HTR-8/SVneo (cell line): ENCODE results near the gene SLC26A8.
A peak's percentile ranks its signal among the peaks of the same experiment; 100 is the strongest.
"Not testable (repeated sequence)": the region's sequence is repeated elsewhere in the genome, so short reads cannot be mapped to it uniquely, and the experiment has no call there.

ENCODE experiments used
- DNase-seq: peaks from one replicate; pipeline ENCODE4 v3.0.0; 2011; ENCODE audit warnings: low spot score, mixed read lengths; ENCODE audit not compliant: insufficient read length
- FAIRE-seq: peaks from 2 replicates; lab custom pipeline; 2011; peaks lifted over from hg19 to GRCh38; lab: Jason Lieb, UNC

Gene SLC26A8

GRCh38 chr6:36020154-36020553 lies 4.3 kb downstream of the SLC26A8 start:
- DNase-seq = no peak
- no peak for FAIRE-seq

GRCh38 chr6:36019167-36019566 lies 5.3 kb downstream of the SLC26A8 start:
- DNase-seq (no peak), FAIRE-seq (no peak)

GRCh38 chr6:36018339-36018738 lies 6.1 kb downstream of the SLC26A8 start:
- FAIRE-seq = no peak
- no peak for DNase-seq

GRCh38 chr6:36015666-36016065 lies 8.8 kb downstream of the SLC26A8 start:
- FAIRE-seq = no peak
- DNase-seq = no peak

- no peak for FAIRE-seq
- no peak for DNase-seq
Measured at GRCh38 chr6:36000451-36000850, 24.0 kb downstream of the SLC26A8 start.

- DNase-seq (no peak), FAIRE-seq (no peak)
Measured at GRCh38 chr6:35993150-35993549, 31.3 kb downstream of the SLC26A8 start.

GRCh38 chr6:35988047-35988446 lies 36.4 kb downstream of the SLC26A8 start:
- FAIRE-seq = not testable (repeated sequence)

GRCh38 chr6:35984701-35985100 lies 39.7 kb downstream of the SLC26A8 start:
- DNase-seq (no peak), FAIRE-seq (no peak)

More at GRCh38 chr6:35988047-35988446, 36.4 kb downstream of the SLC26A8 start:
- not testable (repeated sequence) for DNase-seq

- FAIRE-seq (no peak), DNase-seq (no peak)
Measured at GRCh38 chr6:35980991-35981645, 43.3 kb downstream of the SLC26A8 start.

GRCh38 chr6:35980126-35980525 lies 44.3 kb downstream of the SLC26A8 start:
- not testable (repeated sequence) for DNase-seq, FAIRE-seq

- DNase-seq (no peak), FAIRE-seq (no peak)
Measured at GRCh38 chr6:35977308-35977707, 47.1 kb downstream of the SLC26A8 start.

GRCh38 chr6:35973670-35974222 lies 50.7 kb downstream of the SLC26A8 start:
- peak; percentile 37 for DNase-seq
- no peak for FAIRE-seq

- FAIRE-seq (no peak), DNase-seq (no peak)
Measured at GRCh38 chr6:35972471-35973367, 51.7 kb downstream of the SLC26A8 start.

- FAIRE-seq = no peak
- peak; percentile 41 for DNase-seq
Measured at GRCh38 chr6:35970181-35970580, 54.3 kb downstream of the SLC26A8 start.

- no peak for FAIRE-seq
- DNase-seq = no peak
Measured at GRCh38 chr6:35969646-35970045, 54.8 kb downstream of the SLC26A8 start.

- DNase-seq (no peak), FAIRE-seq (no peak)
Measured at GRCh38 chr6:35968821-35969220, 55.6 kb downstream of the SLC26A8 start.

- FAIRE-seq (no peak), DNase-seq (no peak)
Measured at GRCh38 chr6:35967076-35967774, 57.2 kb downstream of the SLC26A8 start.

GRCh38 chr6:35962779-35963560 lies 61.5 kb downstream of the SLC26A8 start:
- DNase-seq (no peak), FAIRE-seq (no peak)

GRCh38 chr6:35960187-35960586 lies 64.3 kb downstream of the SLC26A8 start:
- FAIRE-seq (no peak), DNase-seq (no peak)

GRCh38 chr6:35955970-35956369 lies 68.5 kb downstream of the SLC26A8 start:
- FAIRE-seq = no peak
- DNase-seq = no peak
